Right renal pelvis (tissue), 4 donors: ENCODE data around the gene BNC2. TPM values are rescaled to one million over a fixed set of nuclear protein-coding genes. Genes with fewer than 3 reads are reported as not detected.

Source experiments
- DNase-seq, 4 donors: peaks; one replicate each; pipeline ENCODE4 v3.0.0-alpha.2; 2013; ENCODE audit warnings: low read depth in 4 of 4, low spot score in 3 of 4, missing footprints in 1 of 4
- polyA plus RNA-seq, 4 donors: library from polyadenylated mRNA; unstranded; fragments of 120-200 nt; gene quantifications; one replicate each; pipeline ENCODE4 v1.2.1, GENCODE V29; 2013; ENCODE audit not compliant: insufficient read length in 4 of 4

The BNC2 gene
- polyA plus RNA-seq, 4 donors = 6.8 to 11.0 (median 8.4) TPM

DNA sequence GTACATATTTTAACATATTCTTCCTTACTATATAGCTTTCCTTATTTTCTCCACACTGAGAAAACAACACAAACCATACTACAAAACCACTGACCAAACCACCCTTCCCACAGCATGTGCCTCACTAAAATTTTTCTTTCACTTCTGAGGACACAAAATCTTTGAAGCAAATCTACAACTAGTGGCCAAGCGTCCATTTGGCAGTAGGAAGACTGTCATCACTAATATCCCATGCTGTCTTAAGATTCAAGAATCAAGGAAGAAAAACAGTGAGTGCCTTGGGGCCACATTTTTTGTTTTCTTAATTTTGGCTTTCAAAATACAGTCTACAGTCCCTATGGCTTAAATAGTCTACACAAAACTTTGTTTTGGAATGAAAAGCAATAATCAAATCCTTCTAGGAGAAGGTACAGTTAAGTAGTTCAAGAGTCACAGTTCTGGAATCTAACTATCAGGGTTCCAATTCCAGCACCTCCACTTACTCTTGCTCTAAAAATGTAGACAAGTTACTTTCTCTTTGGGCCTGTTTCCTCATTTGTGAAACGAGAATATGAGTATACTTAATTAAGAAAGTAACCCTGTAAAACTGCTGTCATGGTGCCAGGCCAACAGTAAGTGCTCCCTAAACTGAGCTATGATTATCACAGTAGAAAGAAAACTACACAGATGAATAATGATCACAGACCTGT, 227.9 kb downstream of the BNC2 start:
- DNase-seq = no peak

DNA sequence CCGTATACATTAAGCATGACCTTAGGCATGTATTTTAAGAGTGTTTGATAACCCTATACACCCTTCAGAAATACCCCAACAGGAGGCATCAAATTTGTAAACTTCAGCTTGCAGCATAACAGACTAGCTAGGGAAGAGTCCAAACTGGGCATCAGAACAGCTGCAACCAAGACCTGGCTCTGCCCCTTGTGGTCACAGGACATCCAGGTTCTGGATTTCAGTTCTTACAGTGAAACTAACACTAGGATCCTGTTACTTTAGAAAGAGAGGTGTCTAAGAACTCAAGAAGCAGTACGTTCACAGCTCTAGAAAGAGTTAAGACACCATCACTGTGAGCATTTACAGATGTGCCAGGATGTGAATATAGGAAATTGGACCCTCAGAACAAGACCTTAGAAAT, 229.8 kb downstream of the BNC2 start:
- no peak for DNase-seq

DNA sequence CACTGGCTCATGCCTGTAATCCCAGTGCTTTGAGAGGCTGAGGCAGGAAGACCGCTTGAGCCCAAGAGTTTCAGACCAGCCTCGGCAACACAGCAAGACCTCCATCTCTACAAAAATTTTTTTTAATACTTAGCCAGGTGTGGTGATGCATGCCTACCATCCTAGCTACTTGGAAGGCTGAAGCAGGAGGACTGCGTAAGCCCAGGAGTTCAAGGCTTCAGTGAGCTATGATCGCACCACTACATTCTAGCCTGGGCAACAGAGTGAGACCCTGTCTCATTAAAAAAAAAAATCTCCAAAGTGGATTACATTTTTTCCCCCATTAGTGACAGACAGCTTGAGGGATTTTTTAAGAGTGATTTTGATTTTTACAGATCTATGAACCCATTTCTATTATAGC, 230.8 kb downstream of the BNC2 start:
- DNase-seq = no peak

DNA sequence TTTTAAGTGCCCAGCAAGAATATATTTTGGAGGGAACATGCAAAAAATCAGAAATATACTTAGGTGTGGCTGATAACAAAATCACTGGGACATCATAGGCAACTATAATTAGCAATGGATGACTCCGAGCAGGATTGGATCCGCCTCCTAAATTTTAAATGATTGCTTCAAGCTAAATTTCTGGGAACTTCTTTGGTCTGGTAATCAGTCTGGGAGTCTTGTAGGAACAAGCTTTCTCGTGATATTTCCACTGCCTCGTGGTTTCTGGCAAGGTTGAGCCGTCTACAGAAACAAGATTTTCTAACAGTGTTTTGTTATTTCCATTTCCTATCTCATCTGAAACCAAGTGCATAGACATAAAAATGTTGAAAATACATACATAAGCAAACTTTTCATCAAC, 232.6 kb downstream of the BNC2 start:
- no peak for DNase-seq

DNA sequence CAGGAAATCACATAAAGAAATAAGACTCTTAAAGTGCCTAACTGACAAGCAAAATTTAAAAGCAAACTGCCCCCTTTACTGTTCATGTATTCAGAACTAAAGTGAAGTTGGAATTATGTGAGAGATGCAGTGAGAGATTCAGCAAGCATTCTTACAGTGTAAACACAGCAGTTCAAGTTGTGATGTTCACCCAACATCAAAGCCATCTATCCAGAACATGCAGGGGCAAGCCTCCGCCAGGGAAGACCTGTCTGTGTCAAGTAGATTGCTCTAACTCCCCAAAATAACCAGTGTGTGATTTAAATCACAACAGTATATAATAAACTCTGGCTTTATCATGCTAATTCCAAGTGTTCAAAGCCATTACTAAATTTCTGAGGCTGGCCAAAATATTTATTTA, 233.3 kb downstream of the BNC2 start:
- no peak for DNase-seq

DNA sequence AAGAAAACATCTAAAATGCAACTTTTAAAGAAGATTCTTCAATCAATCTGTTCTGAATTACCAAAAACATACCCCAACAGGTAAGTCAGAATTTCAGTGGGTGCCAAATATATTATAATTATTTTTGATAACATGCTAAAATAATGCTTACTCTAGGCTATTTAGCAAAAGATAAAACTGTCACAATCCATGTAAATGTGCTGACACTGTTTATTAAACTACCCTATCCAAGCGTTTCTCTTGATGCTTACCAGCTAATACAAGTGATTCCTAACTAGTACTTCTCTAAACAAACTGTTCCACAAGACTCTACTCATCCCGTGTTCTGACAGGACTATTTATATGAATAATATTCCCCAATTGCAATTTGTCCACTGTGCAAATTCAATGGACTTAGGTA, 236.7 kb downstream of the BNC2 start:
- no peak for DNase-seq

DNA sequence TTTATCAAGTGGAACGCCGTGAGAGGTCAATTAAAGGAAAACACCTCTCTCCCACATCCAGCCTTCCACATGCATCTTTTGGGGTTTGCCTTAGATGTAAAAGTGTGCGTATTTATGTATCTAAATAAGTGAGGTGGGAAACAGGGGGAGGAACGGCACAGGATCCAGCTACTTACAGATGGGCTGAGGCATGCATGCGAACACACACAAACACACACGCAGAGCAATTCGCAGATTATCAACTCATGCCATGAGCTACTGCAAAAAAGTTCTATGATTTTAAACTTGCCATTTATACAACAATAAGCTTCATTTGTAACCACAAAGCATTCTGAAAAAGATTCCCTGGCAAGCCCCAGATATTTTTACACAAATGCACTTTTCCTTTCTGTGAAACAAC, 242.1 kb downstream of the BNC2 start:
- no peak for DNase-seq

DNA sequence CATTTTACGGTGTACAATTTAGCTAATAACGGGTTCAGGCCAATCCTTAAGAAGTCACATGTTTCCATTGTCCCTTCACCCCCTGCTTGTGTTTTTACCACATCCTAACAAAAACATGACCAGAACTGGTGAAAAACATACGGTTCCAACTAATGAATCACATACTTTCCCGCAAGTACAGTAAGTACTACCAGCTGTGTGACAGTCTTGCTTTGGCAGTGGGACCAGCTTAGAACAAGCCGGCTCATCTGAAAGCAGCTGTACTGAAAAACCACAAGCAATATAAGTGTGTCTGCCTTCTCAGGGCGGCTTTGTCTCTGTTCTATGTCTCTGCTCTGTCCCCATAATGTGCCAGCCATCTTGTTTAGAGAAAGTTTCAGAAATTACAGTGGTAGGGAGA, 242.5 kb downstream of the BNC2 start:
- no peak for DNase-seq

DNA sequence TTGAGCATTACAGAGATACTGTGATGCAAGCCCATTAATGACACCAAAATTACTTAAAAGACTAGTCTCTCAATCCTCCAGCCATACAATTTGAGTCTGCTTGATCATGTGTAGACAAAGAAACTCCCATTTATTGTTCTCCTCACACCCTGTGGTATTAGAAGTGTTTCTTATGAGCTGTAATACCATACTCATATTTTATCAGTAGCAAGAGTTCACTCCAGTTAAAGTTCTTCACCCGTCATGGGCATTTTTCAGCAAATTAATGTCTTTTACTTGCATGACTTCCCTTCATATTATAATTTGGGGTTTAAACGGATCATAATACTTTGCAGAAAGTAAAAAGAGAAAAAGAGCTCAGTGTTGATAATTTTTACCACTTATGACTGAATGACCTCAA, 242.9 kb downstream of the BNC2 start:
- DNase-seq = no peak

DNA sequence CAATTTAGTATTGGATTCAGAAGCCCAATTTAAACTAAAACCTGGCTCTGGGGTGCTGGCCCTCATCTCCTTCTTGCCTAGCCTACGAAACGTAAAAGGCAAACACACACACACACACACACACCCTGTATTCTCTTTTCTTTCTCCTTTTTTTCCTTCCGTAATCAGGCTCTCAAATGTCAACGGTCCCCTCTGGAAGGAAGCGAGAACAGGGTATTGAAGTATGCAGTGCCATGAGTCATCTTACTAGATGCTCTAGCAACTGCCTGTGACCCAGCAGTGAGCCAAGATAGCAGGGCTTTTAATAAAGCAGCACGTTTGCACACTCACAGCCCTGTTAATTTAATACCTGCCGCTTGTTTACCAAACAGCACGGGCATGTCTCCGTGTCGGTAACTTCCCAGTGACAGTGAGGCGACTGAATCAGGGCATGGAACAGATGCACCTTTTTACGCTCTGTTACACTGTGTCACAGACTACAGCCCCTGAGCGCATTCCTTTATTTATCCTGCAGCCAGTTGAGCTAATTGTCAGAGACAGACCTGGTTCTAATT, 243.8 kb downstream of the BNC2 start:
- peak in 1 of 4 donors; percentile 61 for DNase-seq

DNA sequence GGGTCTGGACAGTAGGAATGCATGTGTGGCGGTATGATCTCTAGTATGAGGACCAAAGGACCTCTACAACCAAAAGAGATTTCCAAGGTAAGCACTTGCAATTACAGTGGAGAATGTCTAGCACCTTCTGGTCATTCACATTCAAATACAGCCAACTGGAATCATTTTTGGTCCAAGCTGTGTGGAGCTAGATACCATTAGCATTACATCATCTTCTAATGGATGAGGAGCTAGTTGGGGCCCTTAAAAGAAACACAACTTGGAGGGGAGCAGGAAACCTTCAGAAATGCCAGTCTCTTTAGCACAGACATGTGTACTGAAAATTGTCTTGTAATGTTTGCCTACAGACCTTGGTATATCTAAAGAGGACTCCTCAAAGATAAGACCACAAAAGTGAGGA, 244.7 kb downstream of the BNC2 start:
- no peak for DNase-seq

DNA sequence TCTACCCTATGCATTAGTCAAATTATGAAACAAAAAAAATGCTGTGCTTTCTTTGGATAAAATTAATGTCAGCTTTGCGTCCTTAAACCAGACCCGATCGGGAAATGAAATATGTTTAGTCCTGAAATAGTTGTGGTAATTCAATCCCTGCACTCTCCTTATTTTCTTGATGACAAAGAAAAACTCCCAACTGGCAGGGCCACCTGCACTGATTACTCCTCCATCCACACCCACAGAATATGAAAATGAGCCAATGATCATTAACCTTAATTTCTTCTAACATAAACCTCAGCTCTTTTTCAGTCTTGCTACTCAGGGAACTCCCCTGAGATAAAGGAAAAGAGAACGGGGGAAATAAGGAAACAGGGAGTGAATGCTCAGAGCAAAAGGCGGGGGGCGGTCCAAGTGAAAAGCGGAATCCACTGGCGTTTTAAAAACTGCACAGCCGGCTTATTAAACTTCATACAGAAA, 245.3 kb downstream of the BNC2 start:
- no peak for DNase-seq

DNA sequence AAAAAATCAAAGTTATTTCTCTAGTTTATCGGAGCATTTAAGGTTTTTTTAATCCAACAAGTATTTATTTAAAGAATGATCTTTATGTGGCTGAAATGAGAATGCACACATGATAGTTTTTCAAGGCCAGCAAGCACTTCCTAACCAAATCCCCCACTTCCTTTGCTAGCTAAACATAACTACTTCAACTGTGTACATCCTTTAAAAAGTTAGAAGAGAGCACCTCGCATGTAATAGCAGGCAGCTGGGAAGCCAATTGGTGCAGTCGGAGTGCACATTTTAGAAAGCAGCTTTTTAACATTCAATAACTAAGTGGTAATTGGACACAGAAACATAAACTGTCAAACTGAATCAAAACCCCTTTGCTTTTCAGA, 245.7 kb downstream of the BNC2 start:
- DNase-seq = no peak

DNA sequence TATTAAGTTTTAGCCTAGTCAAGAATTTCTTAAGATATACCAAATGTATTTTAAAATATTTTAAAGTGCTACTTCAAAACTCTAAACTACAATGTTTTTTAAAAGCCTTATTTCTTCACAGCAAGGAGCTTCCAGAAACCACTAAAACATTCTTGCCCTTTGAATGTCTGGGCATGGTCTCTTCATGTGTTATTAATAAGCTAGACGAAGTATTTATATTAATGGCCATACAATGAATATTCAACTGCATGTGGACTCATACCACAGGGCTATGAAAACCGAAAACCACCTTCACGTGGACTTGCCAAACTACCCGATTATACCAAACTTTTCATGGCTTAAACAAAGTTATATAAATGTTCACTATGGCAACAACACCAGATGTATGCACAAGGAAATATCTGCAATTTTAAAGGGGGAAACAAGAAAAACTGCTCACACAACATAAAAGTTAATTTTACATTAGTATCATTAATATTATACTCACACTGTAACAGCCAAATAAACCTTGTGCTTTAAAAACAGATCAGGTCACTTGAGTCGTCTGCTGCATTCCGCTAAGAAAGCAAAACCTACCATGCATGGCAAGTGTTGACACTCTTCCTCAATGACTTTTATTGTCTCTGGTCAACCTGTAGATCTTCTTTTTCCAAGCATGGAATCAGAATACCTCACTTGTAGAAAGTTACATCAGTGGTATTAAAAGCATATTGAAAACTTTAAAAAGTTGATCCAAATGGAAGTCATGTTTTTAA, 246.3 kb downstream of the BNC2 start:
- DNase-seq = no peak

DNA sequence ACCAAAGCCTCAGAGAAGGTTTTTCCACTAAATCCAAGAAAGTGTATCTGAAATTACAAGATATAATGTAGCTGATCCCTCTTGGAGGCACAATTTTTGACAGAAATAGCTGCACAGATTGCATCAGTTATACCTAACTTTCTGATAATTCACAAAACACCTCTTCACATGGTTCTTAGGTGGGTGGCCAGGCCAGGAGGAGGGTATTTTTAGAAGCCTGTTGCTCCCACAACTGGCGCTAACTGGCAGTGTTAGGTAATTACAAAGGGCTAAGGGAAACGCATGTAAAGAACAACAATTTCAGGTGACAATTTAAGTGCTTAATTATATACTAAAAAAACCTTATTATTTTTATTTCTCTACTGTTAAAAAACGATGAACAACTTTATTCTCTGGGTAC, 247.9 kb downstream of the BNC2 start:
- no peak for DNase-seq

DNA sequence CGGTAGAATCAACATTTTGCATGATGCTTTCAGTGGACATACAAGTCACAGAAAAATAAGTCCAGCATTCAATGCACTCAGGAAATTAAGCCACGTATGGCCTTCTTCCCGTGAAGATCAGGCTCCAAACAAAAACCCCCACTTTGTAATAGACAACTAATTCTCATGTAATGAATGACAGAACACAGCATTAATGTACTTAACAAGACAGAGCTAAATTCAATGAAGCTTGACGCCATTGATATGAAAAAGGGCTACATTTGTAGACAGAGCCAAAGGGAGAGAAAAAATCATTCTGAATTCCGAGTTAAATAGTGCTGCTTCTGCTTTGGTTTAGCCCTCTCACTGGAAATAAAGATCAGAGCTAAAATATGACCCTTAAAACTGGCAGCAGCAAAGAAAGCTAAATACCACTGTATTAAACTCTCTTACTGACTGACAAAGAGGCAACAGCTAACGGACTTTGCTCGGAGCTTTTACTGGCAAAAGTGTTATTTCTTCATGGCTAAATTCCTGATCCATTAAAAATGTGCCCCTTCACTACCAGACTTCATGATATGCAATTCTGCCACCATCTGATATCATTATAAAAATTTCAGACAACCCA, 250.5 kb downstream of the BNC2 start:
- no peak for DNase-seq

DNA sequence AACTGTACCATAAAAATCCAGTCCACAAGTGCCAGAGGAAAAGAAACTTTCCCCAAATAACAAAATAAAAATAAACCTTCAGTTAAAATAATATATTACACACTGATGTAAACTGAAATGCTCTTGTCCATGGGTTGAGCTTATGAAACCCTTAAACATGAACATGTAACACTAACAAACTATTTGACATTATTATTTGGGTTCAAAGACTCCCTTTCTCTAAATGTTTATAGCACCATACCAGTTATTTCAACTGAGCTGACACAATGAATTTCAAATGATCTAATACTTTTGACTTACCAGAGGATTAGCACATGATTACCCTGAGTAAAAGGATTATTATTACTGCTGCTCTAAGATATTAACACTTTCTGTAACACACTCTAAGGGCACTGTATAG, 251.1 kb downstream of the BNC2 start:
- no peak for DNase-seq

DNA sequence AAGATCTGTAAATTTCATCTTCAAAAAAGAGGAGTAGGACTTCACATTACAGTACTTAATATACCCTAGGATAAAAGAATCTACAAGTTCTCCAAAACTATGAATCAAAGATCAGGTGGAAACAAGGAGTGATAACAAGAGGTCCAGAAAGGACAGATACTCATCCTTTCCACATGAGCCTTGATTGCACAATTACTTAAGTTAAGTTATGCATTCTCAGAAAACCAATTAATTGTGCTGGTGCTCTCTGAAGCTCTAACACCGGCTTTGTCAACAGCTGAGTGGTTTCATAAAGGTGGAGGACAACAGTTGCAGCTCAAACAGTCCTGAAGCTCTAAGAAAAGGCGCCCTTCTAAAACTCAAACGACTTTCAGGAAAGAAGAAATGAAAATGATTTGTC, 251.9 kb downstream of the BNC2 start:
- DNase-seq = no peak

DNA sequence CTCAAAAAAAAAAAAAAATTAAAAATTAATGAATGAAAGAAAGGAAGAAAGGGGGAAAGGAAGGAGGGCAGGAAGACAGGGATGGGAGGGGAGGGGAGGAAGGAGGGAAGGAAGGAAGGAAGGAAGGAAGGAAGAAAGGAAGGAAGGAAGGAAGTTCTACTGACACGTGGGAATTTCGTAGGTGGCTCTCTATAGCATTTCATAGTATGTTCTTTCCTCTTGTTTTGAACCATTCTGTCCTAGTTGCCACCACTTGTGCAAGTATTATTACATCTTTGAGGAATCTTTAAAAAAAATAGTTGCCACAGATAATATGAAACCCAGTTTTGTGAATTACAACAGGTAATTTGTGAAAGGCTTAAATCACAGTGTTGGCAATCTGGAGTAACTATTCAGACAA, 253.8 kb downstream of the BNC2 start:
- no peak for DNase-seq

DNA sequence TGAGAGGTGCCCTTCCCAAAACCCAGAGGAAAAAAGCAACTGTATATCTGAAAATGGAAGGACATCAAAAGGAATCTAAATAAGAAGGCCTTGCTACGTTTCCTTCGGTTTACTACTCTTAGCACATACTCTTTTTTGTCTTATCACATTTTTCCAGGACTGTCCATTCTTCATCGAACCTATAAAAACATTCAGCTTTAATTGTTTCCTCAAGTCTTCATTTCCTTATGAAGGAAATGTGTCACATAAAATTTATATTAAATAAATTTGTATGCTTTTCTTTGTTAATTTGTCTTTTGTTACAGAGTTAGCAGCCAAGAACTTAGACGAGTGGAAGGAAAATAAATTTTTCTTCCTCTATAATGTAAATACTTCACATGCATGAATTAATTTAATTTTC, 255.0 kb downstream of the BNC2 start:
- no peak for DNase-seq

DNA sequence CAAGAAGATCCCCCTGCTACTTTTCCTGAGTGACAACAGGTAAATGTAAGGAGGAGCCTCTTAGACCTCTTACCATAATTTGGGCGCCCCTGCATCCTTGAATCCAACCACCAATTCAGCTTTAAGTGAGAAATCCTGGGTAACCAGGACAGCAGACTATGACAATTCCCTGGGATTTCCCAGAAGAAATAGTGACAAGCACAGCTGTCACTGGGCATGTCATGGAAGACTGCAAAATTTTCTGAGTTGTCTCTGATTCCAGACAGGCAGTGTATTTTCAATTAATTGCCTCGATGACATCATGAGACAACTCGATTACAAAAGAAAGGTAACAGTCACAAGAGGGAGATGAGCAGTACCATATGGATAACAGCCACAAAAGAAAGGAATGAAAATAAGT, 256.9 kb downstream of the BNC2 start:
- no peak for DNase-seq

DNA sequence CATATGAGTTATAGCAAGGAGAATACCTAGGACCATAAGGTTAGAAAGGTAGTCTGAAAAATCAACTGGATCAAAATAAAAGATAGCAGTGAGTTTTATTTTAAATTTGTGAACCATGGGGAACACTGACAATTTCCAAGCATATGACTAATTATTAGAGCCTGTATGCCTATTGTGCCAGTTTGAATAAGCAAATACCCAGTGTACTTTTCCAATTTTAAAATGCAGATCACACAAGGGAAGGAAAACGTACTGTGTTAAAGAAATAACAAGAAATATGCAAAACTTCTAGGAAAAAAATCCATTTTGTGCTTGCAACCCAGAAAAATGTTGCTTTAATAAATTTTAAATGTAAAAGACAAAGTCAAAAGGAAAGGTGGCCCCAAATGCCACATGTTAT, 257.4 kb downstream of the BNC2 start:
- DNase-seq = no peak
